ENCODE measurements around the gene SOX18.
A peak's percentile ranks its signal among the peaks of the same experiment; 100 is the strongest.

SOX18 gene

DNA sequence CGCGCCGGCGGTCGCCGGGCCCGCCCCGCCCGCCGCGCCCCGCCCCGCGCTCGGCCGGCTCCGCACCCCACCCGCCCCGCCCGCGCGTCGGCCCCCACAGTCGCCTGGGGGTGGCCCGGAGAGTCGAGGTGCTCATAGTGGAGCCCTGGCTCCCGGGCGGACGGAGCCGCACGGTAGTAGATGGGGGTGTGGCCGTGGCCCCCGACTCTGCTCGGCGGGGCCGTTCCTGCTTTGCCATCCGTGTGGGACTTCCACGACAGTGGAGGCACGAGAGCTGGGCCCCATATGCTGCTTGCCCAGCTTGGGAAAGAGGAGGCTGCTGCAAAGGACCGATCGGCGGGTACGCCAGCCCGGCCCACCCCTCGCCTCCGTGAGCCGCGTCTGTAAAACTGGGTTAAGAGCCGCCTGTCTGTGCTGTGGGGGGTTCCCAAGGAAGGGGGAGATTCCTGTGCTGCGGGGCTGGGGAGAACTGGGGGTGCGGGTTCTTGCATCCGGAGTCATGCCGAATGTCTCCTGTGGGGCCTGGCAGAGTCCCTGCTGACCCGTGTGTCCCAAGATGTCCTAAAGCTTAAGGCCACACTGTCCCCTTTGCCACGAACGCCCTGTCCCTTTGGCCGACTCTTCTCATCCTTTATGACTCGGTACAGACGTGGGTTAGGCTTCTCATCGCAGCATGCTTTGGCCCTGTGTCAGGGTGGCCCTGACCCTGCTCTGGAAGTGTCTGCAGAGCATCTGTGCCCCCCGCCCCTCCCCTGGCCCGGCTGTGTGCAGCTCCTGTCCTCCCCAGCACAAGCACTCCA lies 30.8 kb upstream of the SOX18 start, which contains the start of gene OPRL1:
OPRL1 (plus strand) TSS at position 70 of the 800 bp plus-strand sequence. CDS start 12,639 bp downstream, outside the sequence.
- DNase-seq: no peak

GRCh38 chr20:64079273-64080012 lies 30.0 kb upstream of the SOX18 start, which contains the start of gene RGS19:
Gene RGS19 (minus strand): TSS chr20:64079518. CDS start chr20:64076886, 2,632 bp downstream.
- peak; percentile 41 for DNase-seq

DNA sequence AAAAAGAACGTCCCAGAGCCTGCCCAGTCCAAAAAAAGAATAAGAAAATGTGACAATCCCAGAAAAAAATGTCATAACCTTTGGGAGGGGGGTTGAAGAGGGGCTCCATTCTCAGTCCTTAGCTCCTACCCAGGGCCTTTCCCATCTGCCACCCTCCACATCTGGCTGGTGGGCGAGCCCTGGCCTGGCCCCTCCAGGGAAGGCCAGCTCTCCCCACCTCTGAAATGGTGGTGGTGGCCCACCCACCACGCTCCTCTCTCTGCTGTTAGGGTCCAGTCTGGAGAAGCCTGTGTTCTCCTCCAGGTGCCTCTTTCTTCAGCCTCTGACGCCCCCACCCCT lies 29.5 kb upstream of the SOX18 start:
- no peak for DNase-seq

- no peak for DNase-seq
These were observed 28.6 kb upstream of the SOX18 start for GRCh38 chr20:64077876-64078551.

DNA sequence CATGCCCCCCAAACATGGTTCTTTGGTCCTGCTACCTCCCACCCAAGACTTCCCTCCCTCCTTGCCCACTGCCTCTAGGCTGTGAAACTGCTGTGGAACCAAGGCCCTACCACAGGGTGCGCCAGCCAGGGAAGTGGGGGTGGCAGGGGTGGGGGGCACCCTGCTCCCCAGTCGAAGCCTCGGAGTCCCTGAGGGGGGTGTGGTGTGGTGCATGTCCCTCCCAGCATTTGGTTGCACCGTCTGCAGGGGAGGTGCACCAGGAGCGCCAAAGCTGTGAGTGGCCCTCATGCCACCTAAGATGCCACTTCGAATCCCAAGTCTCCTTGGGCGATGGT lies 28.1 kb upstream of the SOX18 start:
- DNase-seq: no peak

- DNase-seq: no peak
These were observed 27.7 kb upstream of the SOX18 start for GRCh38 chr20:64077094-64077493.

- DNase-seq: no peak
These were observed 26.9 kb upstream of the SOX18 start for GRCh38 chr20:64076061-64076997.

DNA sequence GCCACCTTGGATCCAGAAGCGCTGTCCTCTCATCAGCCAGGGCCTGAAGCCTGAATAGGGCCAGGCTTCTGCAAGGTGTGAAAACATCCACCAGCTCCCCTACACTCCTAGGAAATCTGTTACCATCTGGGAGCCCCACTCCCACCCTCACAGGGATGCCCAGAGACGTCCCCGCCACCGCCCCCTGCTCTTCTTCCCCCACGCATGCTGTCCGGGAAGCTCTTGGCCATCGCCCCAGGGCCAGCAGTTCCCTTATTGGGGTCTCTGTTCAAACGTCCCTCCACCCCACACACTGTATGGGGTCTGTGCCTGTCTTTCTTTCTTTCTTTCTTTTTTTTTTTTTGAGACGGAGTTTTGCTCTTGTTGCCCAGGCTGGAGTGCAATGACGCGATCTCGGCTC lies 26.1 kb upstream of the SOX18 start:
- no peak for DNase-seq

DNA sequence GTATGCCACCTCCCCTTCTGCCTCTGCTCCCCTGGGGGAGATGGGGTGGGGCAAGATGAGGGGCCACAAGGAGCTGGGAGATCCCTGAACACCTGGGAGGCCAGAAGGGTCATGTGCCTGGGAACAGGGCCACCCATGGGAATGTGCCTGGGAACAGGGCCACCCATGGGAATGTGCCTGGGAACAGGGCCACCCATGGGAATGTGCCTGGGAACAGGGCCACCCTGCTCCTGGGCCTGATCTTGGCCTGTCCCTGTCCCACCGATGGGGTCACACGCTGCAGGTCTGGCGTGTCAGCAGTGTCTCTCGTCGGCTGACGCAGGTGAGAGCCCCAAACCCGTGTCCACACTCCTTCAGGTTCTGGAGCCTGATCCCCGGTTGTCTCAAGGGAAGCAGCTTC lies 25.5 kb upstream of the SOX18 start:
- no peak for DNase-seq

GRCh38 chr20:64074184-64074789 lies 24.8 kb upstream of the SOX18 start:
- no peak for DNase-seq

DNA sequence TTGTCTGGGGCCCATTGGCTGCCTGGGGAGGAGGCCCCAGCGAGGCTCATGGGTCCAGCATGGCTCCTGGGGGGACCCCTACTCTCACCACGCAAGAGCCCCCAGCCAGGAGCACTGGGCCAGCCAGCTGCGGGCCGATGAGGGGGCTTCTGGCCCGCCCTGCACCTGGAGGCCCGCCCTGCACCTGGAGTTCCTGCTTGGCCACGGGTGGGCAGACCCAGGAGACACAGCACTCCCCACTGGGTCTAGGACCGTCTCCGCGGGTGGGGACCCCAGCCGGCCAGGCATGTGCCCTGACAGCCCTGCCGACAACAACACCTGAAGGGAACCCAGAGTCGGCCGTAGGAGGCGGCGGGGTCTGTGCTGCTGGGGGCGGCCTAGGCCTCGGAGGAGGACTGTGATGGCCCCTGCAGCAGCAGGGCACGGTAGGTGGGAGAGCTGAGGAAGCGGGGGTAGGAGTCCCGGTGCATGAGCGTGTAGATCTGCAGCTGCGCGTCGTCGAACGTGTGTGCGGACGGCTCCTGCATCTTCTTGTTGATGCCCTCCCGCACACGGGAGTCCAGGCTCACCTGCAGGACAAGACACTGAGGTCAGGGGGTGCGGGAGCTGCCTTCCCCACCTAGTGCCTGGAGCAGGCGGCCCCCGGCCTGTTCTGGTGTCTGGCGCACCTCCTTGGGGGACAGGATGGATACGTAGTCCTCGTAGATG lies 24.2 kb upstream of the SOX18 start:
- no peak for DNase-seq

DNA sequence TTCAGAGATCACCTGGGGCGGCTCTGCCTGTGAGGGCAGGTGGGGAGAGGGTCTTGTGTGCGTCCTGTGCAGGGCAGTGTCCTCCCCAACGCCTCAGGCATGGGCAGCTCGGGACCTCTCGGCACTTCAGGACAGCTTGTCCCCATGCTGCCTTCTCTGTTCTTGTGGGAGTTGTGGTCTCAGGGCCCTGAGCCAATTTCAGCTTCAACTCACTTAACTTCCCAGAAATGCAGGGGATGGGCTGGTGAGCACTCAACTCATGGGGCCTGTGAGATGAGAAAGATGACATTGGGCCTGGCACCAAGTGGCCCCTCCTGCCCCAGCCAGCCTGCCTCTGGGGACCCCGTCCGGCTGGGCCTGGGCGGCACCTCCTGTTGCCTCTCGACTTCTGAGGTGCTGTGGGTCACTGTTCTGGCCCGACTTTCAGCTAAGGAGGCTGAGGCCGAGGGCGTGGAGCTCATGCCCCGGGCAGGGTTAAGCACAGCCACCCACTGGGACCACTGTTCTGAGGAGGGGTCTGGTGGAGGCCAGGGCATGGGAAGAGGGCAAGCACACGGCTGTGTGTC lies 23.1 kb upstream of the SOX18 start:
- no peak for DNase-seq

DNA sequence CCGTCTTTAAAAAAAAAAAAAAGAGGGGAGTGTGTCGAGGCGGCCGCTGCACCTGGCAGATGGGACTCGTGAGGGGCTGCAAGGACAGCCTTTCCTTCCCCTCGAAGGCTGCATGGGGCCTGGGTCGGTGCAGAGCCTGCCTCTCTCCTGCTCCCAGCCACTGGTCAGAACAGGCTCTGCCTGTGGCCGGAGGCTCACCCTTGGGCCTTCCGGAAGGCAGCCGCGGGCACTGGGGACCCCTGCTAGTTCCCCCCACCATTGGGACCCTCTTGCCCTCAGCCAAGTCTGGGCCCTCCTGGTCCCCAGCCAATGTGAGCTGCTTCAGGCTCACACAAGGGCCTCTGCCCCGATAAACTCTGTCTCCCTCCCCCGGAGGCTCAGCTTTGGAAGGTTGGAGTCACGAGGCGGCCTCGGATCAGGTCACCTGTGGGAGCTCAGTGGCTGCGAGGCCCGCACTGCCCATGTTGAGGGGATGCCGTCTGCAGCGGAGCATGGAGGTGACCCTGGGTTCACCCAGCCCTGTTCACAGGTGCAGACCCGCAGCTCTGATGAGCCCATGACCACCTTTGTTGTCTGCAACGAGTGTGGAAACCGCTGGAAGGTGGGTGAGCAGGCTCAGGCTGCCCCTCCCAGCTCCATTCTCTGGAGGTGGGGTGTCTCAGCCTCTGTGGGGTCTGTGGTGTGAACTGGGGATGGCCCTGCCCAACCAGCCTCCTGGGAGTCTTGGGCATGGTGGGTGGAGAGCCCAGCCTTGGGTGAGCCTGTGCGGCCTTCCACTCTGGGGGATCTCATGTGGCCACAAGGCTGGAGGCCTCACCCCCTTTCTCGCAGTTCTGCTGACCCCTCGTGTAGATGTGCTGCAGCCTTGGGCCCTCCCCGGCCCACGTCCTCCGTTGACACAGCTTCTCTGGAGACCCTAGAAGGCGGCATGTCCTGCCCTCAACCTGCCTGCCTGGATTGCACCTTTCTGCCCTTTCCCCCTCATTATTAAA lies 22.2 kb upstream of the SOX18 start:
- DNase-seq: no peak

- no peak for DNase-seq
These were observed 21.0 kb upstream of the SOX18 start for GRCh38 chr20:64070244-64070993.

- DNase-seq: no peak
These were observed 20.3 kb upstream of the SOX18 start for GRCh38 chr20:64069614-64070243.

DNA sequence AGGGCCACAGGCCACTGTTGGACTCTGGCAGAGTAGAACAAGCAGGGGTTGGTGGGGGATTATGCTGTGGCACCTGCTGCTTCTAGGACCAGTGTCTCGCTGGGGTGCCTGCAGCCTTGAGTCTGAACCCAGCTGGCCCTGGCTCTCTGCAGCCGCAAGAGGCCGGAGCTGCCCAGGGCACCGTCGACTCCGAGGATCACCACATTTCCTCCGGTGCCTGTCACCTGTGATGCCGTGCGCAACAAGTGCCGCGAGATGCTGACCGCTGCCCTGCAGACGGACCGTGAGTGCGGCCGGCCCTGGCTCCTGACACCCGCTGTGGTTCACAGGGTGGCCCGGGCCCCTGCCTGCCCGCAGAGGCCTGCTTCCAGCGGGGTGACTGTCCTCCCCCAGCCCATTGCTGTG lies 19.8 kb upstream of the SOX18 start:
- DNase-seq: no peak

DNA sequence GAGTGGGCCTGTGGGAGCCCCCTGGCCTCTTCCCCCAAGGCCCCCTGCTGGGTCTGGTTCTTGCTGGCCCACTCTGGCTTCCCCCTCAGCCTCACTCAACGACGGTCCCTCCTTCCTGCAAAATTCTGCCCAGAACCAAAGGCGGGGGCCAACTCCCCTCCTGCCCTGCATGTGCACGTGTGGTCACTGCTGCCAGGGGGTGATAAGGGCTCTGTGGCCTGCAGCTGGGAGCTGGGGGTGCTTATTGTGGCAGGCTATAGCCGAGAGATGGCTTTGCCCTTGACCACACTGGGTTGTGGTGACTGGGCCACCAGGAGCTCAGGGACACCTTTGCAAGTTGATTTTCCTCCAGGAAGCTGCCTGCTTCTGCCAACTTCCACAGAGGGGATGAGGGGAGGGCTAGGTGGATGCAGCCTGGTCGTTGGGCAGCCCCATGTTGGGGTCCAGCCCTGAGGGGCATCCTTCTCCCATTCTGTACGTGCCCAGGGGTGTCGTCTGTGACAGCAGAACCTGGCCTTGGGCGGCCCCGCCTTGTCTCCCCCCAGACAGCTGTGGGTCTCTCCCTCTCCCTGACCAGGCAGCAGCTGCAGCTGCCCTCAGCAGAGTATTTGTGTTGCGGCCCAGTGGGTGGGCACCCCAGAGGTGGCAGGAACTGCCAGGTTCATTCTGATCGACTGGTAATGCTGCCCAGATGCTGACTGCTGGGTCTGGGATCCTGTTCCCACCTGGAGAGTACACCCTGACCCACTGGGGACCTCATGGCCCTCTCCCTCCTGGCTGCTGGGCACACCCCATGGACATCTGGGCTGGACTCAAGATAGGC lies 19.2 kb upstream of the SOX18 start:
- no peak for DNase-seq
